ENCODE measurements around the gene ABCB1. TPM values are rescaled to one million over a fixed set of nuclear protein-coding genes. Genes with fewer than 3 reads are reported as not detected.

Gene ABCB1
- total and polyA plus RNA-seq, 2 donors (not counting 3 experiments of a cell fraction or from before 2014, with no cell fraction given) = 7.1 to 7.5 TPM

GRCh38 chr7:87570178-87570577 is 30.5 kb downstream of the ABCB1 start:
- TF ChIP-seq POLR2A (IDR thresholded peaks at IDR 0.05; ENCODE audit: low read depth, low read length) (no peak), GATA2 (IDR thresholded peaks at IDR 0.05; ENCODE audit: insufficient read depth, insufficient read length, low read depth, low read length) (no peak)
- intact Hi-C loops (cut with micrococcal nuclease) = no loop called here
- Histone ChIP-seq H3K9me3 (replicated peaks; ENCODE audit: control insufficient read depth, insufficient read depth, low read length) (no peaks in the 10 kb centered on the region), H3K4me3 (replicated peaks in 1 of 3; ENCODE audit: insufficient read depth in 1 of 3, low read depth in 1 of 3, low read length in 3 of 3) (no peak overlapping the region), H2AFZ (ENCODE audit: low read depth, low read length) (no peak overlapping the region), H3K4me1 (ENCODE audit: control insufficient read depth, extremely low read depth, insufficient read depth, low read length) (no peaks in the 10 kb centered on the region), H4K20me1 (replicated peaks; ENCODE audit: control insufficient read depth, extremely low read depth, insufficient read depth, low read length) (no peaks in the 10 kb centered on the region), H3K27ac (ENCODE audit: insufficient read depth, low read depth, low read length) (no peak overlapping the region), H3K27me3 (ENCODE audit: control insufficient read depth in 2 of 2, insufficient read depth in 2 of 2, low read length in 2 of 2) (peaks cover 0 to 2% of the 10 kb centered on the region in 2 experiments), H3K9me1 (replicated peaks; ENCODE audit: control insufficient read depth, extremely low read depth, insufficient read depth, low read length) (no peaks in the 10 kb centered on the region), H3K36me3 (ENCODE audit: control insufficient read depth in 2 of 2, extremely low read depth in 1 of 2, insufficient read depth in 2 of 2, low read length in 2 of 2) (no peaks in the 10 kb centered on the region), H3K4me2 (ENCODE audit: insufficient read depth, low read length) (no peak overlapping the region), H3K9ac (replicated peaks; ENCODE audit: extremely low read depth, insufficient read depth, low read length) (no peak overlapping the region), H3K79me2 (ENCODE audit: control insufficient read depth, insufficient read depth, low read length) (no peaks in the 10 kb centered on the region)
- FAIRE-seq (no peak), DNase-seq (ENCODE audit: low read depth, low spot score) (no peak)
- BruUV-seq (replicated peaks) = no TSS peak
- dilution Hi-C loops (cut with MboI; ENCODE audit: extremely low pct_ligation_motif_present, low sequenced_read_pairs) = no loop called here
- ChIA-PET CTCF (interaction anchor here (1.0 to 1.2 kb wide), 3 partner anchors 21 to 64 kb away, joined by 3 to 5 read pairs (median 3); partner anchors contain the start of gene ABCB1), POLR2A (no interaction called here)

- Histone ChIP-seq H3K27ac (ENCODE audit: insufficient read depth, low read depth, low read length) (no peak overlapping the region), H3K36me3 (ENCODE audit: control insufficient read depth in 2 of 2, extremely low read depth in 1 of 2, insufficient read depth in 2 of 2, low read length in 2 of 2) (no peaks in the 10 kb centered on the region), H3K4me1 (ENCODE audit: control insufficient read depth, extremely low read depth, insufficient read depth, low read length) (no peaks in the 10 kb centered on the region), H3K4me3 (replicated peaks in 1 of 3; ENCODE audit: insufficient read depth in 1 of 3, low read depth in 1 of 3, low read length in 3 of 3) (no peak overlapping the region), H3K9me3 (replicated peaks; ENCODE audit: control insufficient read depth, insufficient read depth, low read length) (no peaks in the 10 kb centered on the region), H3K79me2 (ENCODE audit: control insufficient read depth, insufficient read depth, low read length) (no peaks in the 10 kb centered on the region), H3K27me3 (ENCODE audit: control insufficient read depth in 2 of 2, insufficient read depth in 2 of 2, low read length in 2 of 2) (peaks cover 0 to 2% of the 10 kb centered on the region in 2 experiments), H2AFZ (ENCODE audit: low read depth, low read length) (no peak overlapping the region), H3K4me2 (ENCODE audit: insufficient read depth, low read length) (no peak overlapping the region), H4K20me1 (replicated peaks; ENCODE audit: control insufficient read depth, extremely low read depth, insufficient read depth, low read length) (no peaks in the 10 kb centered on the region), H3K9me1 (replicated peaks; ENCODE audit: control insufficient read depth, extremely low read depth, insufficient read depth, low read length) (no peaks in the 10 kb centered on the region), H3K9ac (replicated peaks; ENCODE audit: extremely low read depth, insufficient read depth, low read length) (no peak overlapping the region)
- FAIRE-seq = no peak
- TF ChIP-seq EZH2 (IDR thresholded peaks at IDR 0.05; ENCODE audit: borderline replicate concordance, low read depth, low read length, severe bottlenecking) (no peak), MYC (IDR thresholded peaks at IDR 0.05; ENCODE audit: low read depth, low read length) (no peak), POLR2A (IDR thresholded peaks at IDR 0.05; ENCODE audit: low read depth, low read length) (no peak), FOS (IDR thresholded peaks at IDR 0.05; ENCODE audit: borderline replicate concordance, insufficient read depth, low read length) (no peak), CTCF (IDR thresholded peaks at IDR 0.05; ENCODE audit: extremely low read depth in 1 of 2, insufficient read depth in 1 of 2, low read depth in 1 of 2, low read length in 2 of 2) (no peak), MAX (IDR thresholded peaks at IDR 0.05; ENCODE audit: insufficient read depth, insufficient read length) (no peak), POLR2AphosphoS5 (IDR thresholded peaks at IDR 0.05; ENCODE audit: insufficient read depth, low read depth, low read length) (no peak), GATA2 (IDR thresholded peaks at IDR 0.05; ENCODE audit: insufficient read depth, insufficient read length, low read depth, low read length) (no peak), JUN (IDR thresholded peaks at IDR 0.05; ENCODE audit: borderline replicate concordance, insufficient read depth, insufficient read length, low read depth) (no peak)
- dilution Hi-C loops (cut with MboI; ENCODE audit: extremely low pct_ligation_motif_present, low sequenced_read_pairs) (no loop called here), intact Hi-C loops (cut with micrococcal nuclease) (no loop called here)
- CTCF ChIA-PET = no interaction called here
- no peak for DNase-seq (ENCODE audit: low read depth, low spot score)
- no TSS peak for BruUV-seq (replicated peaks)
- POLR2A ChIA-PET = no interaction called here
Observed at GRCh38 chr7:87567052-87567451, 33.6 kb downstream of the ABCB1 start.
